Activated T-helper 1 cell treated with anti-CD3 and anti-CD28 coated beads, Interleukin-2, amount 50 U/mL, for 16 hours (primary cell): ENCODE measurements around the gene B3GALNT2.

Experiments
- DNase-seq, 2 donors: peaks; one replicate each; pipeline ENCODE4 v3.0.0-alpha.2; 2020; ENCODE audit warnings: low read depth in 1 of 2, low spot score in 1 of 2

Gene B3GALNT2

DNA sequence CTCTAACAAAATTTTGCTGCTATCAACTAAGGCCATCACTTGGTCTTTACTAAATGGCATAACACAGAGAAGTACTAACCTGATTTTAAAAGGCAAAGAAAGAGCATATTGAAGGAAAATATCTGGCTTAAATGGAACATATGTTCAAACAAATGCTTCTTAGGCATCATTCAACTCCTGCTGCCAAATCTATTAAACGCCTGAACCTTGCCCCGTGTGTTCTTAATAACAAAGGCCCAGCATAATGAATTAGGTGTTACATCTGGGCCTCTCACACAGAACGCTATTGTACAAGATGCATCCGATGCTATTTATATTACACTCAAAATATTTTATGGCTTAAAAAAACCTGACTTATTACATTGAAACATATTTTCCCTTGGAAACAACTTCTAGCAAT, 48.4 kb downstream of the B3GALNT2 start:
- no peak for DNase-seq

DNA sequence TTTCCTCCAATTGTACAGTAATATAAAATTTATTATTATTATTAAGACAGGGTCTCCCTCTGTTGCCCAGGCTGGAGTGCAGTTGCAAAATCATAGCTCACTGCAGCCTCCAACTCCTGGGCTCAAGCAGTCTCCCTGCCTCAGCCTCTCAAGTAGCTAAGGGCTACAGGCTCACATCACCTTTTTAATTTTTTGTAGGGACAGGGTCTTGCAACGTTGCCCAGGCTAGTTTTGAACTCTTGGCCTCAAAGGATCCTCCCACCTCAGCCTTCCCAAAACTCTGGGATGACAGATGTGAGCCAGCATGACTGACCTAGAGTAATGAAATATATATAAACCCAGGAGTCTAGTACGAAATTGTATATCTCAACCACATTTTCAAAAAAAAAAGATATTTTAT, 49.2 kb downstream of the B3GALNT2 start:
- no peak for DNase-seq

DNA sequence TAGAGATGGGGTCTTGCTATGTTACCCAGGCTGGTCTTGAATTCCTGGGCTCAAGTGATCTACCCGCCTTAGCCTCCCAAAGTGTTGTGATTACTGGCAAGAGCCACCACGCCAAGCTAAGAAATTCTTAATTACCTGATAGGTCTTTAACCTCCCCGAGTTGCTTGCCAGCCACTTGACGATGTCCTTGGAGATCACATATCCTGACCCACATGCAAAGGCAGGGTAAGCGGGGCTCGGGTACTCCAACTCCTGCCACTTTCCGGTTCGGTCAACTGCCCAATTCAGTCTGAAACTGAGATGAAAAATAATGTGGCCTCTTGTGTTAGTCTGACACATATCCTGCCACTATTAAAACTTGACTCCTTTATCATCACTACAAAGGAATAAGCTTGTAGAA, 50.2 kb downstream of the B3GALNT2 start:
- no peak for DNase-seq

DNA sequence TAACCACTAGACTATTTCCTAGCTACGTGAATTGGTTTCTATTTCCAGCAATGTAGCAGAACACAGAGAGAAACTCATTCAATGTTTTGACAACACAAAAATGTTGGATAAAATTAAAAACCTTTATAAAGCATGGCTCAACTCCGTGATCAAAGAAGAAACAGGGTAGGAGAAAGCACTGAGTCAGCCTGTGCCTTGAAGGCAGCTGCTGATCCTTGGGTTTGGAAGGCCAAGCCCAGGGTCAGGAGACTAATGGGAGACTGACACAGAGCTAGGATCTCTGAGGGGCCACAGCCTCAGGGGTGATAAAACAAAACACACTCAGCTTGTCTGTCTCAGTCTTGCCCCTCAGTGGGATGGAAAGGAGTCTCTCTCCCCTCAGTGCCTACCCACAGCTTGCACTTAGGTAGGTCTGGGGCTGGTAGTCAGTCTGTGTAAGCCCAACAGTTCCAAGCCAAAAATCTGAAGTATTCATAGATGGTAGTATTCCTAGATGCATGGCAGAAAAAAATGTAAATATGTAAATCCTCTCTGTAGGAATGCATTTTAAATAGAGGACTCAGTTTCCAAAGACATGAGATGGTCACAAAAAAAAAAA, 53.3 kb downstream of the B3GALNT2 start:
- no peak for DNase-seq

DNA sequence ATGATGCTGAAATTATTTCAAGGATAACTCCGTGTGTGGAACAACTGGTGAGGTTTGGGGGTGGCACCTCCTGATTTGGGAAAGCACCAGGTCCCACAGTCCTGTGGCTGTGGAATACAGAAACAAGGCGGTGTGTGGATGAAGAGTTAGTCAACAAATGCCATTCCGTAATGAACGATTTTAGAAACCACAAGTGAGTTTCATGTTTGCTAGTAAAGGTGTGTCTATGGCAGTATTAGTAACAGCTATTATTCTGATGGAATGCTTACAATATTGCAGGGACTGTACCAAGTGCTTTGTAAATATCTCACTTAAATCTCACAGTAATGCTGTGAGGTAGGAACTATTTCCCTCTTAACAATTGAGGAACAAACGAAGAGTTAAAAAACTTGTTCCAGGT, 53.8 kb downstream of the B3GALNT2 start:
- no peak for DNase-seq

DNA sequence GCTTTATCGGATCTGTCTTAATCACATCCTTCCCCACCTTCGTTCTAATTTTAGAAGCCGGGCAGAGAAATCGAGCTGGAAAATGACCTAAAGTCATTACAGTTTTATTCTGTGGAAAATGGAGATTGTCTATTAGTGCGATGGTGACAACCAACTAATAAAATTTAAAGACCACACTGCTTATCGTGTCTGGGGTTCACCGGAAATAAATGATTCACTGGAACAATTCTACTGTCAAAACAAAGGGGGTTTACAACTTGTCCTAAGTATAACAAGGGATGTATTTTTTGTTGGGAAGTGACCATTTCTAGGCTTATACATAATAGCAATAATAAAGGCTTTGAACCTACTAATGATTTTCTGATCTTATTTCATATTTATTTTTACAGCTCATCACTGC, 55.6 kb downstream of the B3GALNT2 start:
- no peak for DNase-seq

DNA sequence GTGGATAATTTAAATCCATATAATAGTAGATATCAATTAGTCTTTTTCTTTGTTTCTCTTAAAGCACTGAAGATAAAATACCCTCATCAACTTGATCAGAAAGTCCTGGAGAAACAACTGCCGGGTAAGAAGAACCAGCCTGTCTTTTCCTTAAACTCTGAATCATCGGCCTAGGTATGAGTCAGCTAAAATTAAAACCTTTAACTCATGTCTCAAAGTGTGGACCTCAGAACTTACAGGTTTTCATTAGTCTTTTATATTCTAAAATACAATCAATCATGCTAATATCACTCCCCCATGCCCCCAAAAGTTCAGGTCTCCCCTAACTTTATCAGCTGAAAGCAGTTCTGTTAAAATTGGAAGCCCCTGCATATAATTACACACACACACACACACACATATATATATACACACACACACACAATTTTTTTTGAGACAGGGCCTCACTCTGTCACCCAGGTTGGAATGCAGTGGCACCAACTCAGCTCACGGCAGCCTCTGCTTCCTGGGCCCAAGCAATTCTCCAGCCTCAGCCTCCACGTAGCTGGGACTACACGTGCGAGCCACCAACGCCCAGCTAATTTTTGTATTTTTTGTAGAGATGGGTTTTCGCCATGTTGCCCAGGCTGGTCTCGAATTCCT, 61.3 kb downstream of the B3GALNT2 start:
- DNase-seq, result no peak

DNA sequence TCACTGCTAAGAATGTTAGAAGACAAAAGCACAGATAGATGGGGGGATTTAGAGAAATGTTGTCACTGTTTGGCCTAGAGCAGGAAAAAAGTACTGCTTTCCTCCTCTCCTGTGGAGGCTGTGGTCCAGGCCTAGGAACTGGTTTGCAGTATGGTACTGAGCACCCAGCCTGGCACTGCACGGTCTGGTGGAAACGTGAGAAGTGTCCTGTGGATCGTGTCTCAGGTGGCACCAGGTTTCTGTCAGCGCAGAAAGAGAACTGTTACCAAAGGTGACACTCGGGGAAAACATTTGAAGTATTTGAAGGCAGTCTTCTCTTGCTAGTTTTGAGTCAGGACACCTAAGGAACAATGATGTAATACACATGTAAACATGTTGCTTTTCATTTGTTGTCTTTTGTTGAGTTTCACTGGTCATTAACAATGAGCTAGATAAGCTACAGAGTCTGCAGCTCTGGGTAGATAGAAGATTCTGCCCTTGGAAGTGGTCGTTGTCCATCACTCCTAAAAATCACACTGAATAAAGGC, 63.0 kb downstream of the B3GALNT2 start:
- DNase-seq, result no peak

DNA sequence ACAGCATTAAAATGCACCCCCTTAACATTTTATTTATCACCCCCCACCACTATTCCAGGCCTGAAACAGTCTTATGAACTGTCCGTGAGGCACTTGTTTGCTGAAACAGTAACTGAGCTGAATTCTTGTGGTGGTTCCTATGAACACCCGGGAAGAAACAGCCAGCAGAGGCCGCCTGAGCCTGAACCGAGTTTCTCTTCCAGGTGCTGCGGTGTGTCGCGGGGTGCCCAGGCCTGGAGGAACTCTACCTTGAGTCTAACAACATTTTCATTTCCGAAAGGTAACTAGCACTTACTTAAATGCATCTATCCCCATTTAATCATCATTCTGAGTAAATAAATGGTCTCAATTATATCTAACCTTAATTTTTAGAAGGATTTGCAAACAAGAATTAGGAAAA, 70.3 kb downstream of the B3GALNT2 start:
- no peak for DNase-seq

DNA sequence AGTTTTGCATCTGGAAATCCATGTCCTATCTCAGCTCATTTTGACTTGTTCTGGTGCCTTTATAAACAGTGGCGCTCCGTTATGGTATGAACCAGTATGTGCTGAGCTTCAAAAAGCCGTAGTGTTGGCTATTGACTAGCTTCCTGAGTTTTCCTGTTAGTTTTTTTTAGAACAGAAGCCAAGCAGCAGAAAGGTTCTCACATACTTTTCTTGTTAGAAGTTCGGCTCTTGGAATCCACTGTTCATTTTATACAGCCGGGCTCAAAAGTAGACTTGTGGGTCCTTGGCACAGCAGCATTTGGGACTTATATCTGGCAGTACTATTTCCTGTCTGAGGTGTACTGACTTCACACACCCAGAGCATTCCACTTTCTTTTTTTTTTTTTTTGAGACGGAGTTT, 73.3 kb downstream of the B3GALNT2 start:
- no peak for DNase-seq

DNA sequence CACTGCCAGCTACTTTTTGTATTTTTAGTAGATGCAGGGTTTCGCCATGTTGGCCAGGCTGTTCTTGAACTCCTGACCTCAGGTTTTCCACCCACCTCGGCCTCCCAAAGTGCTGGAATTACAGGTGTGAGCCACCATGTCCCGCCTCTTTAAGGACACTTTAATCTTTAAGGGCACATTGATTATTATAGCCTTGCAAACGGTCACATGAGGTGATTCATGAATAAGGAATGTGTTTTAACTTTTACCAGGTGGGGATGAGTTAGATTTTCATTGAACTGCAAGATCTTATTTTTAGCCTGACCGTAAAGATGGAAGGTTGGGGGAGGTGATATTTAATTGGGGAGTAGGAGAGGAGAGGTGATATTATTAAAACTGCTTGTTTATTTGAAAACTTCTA, 75.1 kb downstream of the B3GALNT2 start:
- DNase-seq, result no peak

DNA sequence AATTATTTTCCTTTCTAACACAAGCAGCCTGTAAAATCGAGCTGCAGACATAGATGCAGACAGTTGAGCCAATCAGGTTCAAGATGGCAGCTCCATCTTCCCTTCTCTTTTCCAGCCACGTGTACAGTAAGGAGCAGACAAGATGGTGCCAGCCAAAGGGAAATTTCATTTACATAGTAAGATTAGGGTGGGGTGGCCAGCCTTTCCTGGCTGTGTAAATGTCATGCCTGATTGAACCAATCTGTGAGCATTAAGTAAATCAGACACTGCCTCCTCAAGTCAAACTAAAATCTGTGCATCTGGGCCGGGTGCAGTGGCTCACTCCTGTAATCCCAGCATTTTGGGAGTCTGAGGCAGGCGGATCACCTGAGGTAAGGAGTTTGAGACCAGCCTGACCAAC, 76.8 kb downstream of the B3GALNT2 start:
- DNase-seq, result no peak

DNA sequence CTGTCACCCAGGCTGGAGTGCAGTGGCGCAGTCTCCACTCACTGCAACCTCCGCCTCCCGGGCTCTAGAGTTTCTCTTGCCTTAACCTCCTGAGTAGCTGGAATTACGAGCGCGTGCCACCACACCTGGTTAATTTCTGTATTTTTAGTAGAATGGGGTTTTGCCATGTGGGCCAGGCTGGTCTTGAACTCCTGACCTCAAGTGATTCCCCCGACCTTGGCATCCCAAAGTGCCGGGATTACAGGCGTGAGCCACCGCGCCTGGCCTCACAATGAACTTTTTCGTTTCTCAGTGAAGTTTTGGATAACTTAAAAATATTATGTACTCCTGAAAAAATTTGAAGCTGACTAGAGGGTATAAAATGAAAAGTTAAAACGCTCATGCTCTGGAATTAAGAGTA, 77.6 kb downstream of the B3GALNT2 start:
- DNase-seq, result no peak

DNA sequence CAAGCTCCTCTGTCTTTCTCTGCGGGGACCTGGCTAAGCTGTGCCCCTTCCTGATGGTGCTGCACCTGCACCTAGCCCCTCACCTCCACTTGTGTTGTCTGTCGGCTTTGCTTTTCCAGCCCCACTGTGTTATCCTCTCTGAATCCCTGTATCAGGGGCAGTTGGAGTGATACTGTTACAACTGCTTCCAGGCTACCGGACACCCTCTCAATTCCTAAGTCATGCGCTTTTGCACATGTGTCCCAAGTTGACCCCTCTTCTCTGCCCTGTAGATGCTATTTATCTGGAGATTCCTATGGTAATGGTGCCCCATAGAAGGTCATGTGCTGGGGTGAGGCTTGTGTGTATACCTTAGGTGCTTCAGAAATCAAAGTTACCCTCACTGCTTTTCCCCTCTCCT, 78.1 kb downstream of the B3GALNT2 start:
- DNase-seq, result no peak

DNA sequence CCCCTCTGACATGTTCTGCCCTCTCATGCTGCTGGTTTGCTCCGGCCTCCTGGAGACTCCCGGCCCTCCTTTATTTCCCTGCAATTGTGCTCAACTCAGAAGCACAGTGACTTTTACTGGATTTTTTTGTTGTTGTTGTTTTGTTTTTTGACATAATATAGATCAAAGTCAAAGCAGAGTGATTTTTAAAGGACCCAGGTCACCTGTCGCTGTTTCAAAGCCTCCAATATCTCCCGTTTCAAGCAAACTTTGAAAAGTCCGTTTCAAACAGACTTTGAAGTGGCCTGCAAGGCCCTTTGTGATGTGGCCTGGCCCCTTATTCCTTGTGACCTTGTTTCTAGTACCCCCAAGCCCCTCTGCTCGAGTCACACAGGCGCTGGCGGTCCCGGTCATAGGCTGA, 78.9 kb downstream of the B3GALNT2 start:
- no peak for DNase-seq

DNA sequence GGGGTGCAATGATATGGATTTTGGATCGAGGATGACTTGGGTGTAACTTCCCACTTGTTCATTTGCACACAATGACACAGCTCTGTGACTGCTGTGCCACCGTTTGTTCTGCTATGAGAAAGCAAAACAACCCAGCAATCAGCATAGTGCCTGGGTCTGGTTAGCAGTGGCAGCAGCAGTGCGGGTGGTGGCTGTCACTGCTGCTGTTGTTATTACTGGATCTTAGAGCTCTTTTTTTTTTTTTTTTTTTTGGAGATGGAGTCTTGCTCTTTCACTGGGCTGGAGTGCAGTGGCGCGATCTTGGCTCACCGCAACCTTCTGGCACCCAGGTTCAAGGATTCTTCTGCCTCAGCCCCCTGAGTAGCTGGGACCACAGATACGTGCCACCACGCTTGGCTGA, 80.2 kb downstream of the B3GALNT2 start:
- DNase-seq, result no peak

DNA sequence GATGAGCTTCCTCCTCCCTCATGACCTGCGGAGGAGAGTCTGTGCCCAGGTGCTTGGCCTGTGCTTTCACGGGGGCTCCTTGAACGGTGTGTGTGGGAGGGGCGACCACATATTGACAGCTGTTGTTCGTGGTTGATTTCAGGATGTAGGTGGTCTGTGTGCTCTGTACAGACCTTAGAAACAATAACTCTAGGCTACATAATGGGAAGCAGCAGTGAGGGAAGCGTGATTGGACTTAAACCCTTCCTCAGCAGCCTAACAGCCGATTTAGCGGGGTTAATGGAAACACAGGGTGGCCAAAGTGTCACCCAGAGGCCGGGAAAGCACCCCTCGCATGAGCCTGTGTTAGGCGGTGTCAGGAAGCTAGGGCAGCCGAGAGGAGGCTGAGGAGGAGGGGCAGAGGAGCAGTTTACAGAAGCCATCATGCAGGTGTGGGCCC, 81.0 kb downstream of the B3GALNT2 start:
- DNase-seq, result no peak

DNA sequence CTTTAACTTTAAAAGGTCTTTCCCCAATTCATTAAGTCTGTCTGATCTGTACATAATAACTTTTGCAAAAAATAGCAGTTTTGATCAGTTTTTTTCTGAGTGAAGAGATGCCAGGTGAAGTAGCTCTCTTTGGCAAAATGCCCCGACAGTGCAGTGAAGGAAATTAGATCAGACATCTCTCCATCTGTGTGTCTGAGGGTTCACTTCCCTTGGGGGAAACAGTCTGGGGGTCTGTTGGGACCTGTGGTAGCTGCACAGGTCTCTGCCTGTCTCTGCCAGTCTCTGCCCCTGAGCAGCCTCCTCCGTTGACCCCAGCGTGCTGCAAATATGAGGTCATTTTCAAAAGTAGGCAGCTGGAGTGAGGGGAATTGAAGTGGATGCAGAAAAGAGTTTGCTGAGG, 82.5 kb downstream of the B3GALNT2 start:
- DNase-seq, result no peak

DNA sequence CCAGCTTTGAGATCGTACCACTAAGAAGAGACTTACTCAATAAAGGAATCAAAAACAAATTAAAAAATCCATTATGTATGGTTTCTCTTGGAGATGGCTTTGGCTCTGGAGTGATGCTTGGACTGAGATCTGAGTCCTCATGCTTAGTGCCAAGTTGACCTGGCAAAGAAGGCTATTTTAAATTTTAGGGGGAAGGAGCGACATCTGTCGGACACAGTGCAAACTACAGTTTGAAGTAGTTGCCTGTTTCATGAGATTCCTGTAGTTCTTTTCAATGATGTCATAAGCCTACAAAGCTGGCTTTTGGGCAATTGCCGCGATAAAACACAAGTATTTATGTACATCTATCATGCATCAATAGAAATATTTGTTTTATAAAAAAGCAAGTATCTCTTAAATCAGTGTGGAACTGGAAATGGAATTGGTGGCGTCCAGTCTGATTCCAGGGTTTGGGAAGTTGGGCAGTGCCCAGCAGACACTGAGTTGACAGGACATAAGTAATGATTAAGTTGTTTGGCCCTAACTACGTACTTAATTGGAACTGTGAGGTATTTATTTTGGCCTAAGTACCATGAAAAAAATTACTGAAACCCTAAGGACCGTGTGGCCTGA, 87.1 kb downstream of the B3GALNT2 start:
- peak; percentile 17 to 19 for DNase-seq

DNA sequence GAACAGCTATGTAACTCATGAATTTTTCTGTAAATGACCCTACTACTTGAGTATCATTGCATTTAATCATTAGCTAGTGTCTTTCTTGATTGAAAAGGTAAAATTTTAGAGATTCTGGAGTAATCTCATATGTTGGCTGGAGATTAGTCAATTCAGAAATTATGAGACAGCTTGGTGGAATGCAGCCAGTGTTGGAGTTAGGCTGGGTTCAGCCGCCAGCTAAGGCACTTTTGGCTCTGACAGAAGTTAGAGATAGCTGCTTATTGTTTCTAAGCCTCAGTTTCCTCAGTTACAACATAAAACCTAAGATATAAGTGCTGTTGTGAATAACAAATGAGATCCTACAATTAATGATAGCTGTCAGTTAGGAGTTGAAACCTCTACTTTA, 87.6 kb downstream of the B3GALNT2 start:
- no peak for DNase-seq

DNA sequence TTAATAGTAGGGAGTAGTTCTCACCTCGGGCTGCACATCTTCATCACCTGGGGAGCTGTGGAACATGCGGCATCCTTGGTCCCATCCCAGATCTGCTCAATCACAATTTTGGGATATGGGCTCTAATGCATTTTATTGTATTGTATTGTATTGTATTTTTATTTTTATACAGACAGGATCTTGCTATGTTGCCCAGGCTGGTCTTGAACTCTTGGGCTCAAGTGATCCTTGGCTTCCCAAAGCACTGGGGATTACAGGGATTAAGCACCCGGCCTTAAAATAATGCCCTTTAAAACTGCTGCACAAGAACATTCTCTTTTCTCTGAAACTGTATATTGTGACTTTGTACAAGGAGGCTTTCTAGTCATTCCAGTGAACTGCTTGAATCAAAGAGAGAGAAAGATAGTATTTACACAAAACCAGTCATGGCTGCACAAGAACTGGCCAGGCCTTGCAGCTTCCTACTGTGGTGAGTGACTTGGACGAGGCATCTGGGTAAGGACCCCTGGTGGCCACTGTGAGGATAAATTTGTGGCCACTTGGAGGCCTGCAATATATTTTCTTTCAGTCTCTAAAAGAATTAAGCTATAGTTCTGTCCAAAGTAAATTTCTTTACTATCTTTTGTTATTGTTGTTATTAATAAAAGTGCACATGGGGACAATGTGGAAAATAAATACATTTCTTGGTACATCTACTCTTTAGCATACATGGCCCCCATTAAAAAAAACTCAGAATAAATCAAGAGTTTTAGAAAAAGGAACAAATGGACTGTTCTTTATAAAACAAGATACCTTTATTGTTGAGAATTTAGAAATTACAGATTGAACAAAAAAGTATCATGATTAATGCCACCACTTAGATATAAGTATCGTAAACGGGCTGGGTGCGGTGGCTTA, 89.0 kb downstream of the B3GALNT2 start:
- peak; percentile 16 to 17 for DNase-seq
